Mucosa of gallbladder (tissue), 1 donor: ENCODE data around the gene RMDN3. TPM values are rescaled to one million over a fixed set of nuclear protein-coding genes. Genes with fewer than 3 reads are reported as not detected.

Experiments used
- DNase-seq: peaks from one replicate; pipeline ENCODE4 v3.0.0-alpha.2; 2020; ENCODE audit warnings: low spot score
- total RNA-seq: library from RNA; stranded (reverse); gene quantifications from one replicate; pipeline ENCODE4 v1.2.1, GENCODE V29; 2021
- donor health status: DM: no; HTN: no; CAD: no.

Gene RMDN3
- total RNA-seq, 1 donor from 2014 or later: 41.1 TPM

DNA sequence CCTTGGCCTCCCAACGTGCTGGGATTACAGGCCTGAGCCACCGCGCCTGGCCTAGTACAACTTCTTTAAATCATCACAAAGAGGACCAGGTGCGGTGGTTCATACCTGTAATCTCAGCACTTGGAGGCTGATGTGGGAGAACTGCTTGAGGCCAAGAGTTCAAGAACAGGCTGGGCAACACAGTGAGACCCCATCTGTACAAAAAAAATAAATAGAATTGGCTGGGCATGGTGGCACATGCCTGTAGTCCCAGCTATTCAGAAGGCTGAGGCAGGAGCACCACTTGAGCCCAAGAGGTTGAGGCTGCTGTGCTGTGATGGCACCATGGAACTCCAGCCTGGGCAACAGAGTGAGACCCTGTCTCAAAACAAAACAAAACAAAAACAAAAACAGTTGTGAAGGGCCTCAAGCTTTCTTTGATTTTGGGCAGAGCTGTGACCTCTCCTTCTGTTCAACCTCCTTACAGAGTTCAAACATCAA, 5.9 kb downstream of the RMDN3 start:
- DNase-seq: no peak

DNA sequence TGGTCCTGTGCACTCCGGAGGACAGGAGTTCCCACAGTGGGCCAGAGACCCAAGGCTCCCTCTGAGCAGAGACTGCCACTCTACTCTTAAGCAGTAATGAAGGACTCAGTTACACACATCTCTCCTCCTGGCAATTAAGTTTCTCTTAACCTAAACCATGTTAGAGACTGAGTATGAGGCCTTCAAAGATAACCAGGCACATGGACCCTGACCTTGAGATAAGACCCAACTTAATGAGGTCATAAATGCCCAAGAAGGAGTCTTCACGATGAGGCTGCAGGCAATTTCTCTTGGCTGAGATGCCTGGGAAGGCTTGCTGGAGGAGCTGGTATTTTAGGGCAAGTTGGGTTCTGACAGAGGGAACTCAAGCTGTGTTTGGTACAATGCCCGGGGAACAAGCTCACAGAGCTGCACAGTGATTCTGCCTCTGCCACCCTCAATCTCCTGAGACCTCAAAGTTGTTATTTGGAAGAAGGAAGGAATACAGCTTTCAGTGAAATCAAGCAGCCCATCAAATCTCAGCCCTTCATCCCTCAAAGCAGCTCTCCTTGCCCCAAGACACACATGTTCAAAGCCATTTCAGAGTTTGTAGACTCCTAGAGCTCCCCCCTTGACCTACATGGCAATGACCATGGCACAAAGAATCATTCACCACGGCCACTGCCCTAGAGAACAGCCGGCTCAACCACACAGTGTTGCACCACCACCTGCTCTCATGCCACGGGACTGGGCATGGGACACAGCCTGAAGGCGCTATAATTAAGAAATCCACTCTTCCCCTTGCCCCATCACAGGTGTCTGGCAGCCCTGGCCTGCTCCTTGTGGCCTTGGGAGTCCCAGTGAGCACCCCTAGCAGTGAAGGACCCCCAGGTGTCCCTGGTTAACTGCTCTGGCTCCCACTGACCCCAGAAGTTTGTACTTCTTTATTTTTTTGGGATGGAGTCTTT, 7.1 kb downstream of the RMDN3 start:
- no peak for DNase-seq

DNA sequence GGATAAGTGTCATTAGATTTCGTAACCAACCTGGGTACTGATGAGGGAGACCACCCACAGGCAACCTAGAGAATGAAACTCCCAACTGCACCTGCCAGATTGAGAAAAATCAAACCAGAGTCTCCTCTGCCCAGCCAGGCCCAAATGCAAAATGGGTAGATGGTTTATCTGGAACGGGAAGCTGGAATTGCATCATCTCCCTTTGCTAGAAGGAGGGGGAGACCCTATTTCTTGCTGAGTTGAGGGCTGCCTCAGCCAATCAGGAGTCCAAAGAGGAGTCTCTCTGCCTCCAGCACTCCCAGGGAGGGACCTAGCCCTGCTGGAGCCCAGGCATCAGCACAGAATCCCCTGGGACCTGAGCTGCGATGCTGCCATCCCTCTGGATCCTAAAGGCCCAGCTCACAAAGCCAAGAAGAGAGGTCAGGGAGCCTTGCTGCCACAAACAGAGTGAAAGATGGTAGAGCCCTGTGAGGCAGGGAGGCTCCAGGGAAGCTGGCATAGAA, 8.1 kb downstream of the RMDN3 start:
- DNase-seq: no peak

DNA sequence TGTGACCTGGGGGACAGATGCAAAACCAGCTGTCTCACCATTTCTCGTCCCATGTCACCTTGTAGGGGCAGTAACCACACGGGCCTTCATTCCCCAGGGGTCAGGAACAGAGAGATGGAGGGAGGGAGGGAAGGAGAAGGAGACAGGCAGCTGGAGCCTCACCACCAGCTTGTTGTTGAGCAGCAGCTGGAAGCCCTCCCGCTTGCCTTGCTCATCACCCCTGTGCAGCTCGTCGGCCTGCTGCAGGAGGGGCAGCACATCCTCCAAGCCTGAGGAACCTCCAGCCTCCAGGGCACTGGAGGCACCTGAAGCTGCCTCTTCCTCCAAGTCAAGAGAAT, 10.3 kb downstream of the RMDN3 start:
- DNase-seq: no peak

DNA sequence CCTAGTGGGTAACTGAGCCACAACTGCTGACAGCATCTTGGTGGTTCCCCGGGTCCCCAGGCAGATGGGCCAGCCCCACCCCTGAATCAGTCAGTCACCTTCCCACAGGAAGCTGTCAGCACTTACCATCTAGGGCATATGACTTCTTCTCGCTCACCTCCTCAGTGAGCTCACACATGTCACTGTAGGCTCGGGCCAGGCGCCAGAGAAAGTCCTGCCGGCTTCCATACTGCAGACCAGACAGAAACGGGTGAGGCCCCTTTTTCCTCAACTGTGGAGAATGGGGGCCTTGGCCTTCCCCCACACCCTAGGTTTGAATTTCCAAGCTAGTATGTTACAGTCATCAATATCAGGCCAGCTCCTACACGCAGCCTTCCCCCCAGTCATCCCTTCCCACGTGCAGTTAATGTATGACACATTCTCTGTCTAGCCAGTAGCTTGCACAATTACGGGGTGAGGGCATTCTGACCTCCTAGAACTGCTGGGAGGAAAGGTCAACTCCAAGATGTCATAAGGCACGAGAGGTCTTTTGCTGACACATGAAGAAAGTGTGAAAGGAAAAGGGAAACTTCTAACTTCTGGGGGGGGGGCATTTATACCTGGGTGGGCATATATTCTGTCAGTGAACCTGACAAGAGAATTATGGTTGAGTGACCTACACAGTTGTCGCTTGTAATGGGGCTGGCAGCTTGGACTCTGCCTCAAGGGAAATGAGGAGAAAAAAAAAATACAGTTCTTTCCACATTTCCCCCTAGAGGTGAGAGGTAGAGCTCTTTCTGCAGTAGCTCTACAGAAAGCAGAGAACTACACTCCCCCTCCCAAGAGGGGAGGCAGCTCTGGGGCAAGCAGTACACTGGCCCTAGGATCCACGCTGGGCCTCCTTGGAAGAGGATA, 10.9 kb downstream of the RMDN3 start:
- DNase-seq: no peak

DNA sequence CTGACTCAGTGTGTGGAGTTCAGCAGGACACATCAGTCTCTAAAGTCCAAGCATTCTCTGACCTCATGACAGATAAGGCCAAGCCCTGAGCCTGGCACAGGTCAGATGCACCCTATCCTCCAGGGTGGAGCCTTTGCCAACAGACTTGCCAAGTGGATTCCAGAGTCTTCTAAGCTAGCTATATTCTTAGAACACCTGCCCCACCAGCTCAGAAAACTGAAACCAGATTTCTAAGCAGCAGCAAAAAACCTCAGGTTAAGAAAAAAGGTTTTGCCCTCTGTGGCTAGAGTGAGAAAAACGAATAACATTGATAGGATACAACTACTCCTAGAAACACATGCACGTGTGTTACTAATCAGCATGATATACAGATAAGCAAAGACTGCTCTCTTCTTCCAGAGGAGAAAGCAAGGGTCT, 11.6 kb downstream of the RMDN3 start:
- no peak for DNase-seq

DNA sequence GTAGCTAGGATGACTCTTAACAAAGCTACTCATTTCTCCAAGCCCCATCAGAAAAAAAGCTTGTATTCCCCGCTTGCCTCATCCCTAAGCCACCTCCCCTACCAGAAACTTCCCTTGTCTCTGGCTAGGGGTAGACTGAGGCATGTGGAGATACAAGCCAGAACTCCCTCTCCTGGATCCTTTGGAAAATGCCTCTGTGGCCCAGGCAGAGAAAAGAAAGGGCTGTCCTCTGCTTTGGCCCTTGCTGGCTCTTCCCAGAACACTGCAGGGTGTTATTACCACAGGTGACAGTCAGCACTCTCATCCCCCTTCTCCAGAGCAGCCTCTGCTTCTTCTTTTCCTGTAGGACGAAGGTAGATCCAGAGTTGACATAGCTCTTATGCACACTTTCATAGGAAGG, 15.2 kb downstream of the RMDN3 start:
- DNase-seq: no peak

DNA sequence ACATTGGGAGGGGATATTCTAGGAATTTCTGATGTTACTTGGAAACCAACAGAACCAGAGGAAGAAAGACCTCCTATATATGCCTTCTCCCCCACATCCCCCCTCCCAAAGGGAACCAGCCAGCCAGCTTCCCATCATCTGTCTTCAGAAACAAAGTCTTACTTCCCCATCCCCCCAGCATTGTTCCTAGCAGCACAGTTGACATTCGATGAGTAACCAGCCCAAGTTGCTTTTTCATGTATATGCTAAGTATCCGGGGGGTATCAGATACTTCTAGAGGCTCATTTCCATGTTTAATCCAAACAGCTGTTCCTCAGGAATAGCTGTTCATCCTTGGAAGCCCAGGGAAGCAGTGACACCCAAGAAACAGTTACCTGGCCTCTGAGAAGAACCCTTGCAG, 16.0 kb downstream of the RMDN3 start:
- no peak for DNase-seq

DNA sequence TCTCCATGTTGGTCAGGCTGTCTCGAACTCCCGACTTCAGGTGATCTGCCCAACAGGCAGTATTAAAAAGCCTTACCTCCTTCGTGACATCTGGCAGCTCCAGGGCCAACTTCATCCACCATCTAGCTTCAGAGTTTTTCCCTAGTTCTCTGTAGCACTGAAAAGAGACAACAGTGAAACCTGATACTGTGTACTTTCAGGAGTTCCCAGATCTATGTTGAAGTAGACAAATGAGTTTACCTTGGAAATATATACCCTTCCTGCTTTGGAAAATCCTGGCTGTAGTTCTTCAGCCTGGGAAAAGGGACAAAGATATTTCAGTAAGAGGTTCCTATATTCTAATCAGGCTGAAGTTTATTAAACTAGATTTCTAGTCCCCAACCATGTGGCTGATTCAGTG, 18.0 kb downstream of the RMDN3 start:
- no peak for DNase-seq

DNA sequence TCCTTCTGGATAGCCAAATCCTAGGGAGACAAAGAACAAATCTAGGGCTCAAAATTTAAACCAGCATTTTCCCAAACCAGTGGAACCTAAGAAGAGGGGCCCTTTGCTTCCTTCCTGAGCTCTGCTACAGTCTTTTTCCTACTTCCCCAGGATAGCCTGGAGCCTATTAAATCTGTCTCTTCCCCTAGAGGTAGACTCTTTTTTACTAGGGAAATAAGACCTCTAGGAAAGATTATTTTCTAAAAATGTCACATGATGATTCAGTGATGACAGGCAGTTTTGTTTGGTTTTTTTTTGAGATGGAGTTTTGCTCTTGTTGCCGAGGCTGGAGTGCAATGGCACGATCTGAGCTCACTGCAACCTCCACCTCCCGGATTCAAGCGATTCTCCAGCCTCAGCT, 18.5 kb downstream of the RMDN3 start:
- no peak for DNase-seq

DNA sequence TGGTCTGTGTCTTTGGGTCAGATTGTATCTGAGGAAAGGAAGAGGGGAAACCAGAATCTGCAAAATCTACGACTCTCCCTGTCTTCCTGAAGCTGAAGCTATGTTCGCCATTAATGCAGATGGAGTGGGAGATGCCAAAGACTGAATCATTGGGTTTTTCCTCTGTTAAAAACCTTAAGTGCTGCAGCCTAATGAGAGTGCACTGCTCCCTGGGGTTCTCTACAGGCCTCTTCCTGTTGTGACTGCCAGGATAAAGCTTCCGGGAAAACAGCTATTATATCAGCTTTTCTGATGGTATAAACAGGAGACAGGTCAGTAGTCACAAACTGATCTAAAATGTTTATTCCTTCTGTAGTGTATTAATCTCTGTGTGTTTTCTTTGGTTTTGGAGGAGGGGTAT, 24.0 kb downstream of the RMDN3 start:
- DNase-seq: no peak

DNA sequence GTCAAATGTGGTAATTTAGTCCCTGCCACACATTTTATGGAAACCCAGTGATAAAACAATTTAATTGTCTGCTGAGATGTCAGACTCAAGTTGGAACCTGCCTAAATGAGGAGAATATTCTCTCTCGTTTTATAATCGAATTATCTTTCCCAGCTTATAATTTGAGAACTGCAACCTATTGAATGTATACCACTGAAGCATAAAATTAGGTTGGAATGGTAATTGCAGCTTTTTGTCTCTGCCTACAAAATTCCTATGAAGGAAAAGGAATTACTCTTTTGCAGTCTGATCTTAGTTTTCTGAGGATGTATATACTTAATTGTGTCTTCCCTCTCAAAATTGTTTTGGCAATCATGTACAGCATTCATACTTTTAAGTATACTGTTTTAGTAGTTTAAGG, 31.1 kb downstream of the RMDN3 start:
- no peak for DNase-seq

DNA sequence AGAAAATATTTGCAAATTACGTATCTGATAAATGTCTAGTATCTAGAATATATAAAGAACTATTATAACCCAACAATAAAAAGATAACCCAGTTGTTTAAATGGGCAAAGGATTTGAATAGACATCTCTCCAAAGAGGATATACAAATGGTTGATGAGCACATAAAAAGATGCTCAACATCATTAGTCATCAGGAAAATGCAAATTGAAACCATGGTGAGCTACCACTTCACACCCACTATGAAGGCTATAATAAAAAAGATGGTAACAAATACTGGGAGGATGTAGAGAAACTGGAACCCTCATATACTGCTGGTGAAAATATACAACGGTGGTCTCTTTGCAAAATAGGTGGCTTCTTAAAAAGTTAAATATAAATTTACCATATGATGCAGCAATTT, 32.1 kb downstream of the RMDN3 start:
- DNase-seq: no peak

DNA sequence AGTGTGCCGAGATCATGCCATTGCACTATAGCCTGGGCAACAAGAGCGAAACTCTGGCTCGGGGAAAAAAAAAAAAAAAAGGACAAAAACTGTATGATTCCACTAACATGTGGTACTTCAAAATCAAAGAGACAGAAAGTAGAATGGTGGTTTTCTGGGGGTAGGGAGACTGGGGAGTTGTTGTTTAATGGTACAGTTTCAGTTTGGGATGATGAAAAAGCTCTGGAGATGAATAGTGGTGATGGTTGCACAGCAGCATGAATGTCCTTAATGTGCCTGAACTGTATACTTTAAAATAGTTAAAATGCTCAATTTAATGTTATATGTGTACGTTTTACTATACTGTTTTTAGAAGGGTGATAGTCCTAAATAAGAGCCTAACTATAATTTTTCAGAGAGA, 32.7 kb downstream of the RMDN3 start:
- DNase-seq: no peak

DNA sequence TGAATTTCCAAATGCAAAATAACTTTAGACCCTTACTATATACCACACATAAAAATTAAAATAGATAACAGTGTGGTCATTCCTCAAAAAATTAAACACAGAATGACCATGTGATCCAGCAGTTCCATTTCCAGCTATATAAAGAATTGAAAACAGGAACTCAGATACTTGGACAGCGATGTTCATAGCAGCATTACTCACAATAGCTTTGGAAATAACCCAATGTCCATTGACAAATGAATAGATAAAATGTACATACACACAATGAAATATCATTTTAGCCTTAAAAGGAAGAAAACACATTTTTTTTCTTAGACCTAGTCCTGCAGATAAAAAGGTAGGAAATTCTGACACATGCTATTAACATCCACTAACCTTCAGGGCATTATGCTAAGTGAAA, 33.4 kb downstream of the RMDN3 start:
- DNase-seq: no peak

DNA sequence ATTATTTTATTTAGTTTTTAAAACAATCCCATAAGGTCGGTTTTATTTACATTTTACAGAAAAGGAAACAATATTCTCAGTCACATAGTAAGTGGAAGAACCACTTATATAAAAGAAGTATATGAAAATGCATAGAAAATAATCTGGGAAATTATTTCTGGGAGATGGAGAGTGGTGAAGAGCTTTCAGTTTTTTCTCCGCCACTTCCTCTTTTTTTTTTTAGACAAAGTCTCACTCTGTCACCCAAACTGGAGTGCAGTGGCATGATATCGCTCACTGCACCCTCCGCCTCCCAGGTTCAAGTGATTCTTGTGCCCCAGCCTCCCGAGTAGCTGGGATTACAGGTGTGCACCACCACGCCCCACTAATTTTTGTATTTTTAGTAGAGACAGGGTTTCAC, 38.9 kb downstream of the RMDN3 start:
- no peak for DNase-seq

DNA sequence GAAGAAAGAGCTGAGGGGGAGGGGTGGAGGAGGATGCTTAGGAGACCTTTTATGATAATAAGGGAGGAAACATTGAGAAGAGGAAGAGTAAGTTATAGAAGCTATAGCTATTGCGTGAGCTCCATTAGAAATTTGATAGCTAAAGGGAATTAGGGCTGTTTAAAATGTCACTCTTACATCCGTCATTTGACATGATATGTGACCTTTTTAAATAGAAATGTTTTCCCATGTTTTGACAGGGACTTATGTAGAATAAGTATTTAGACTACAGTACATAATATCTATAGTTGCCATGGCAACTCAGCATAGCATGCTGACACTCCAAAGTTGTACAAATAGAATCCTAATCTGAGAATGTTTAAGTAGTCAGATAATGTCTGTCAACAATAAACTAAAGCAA, 40.9 kb downstream of the RMDN3 start:
- DNase-seq: no peak

DNA sequence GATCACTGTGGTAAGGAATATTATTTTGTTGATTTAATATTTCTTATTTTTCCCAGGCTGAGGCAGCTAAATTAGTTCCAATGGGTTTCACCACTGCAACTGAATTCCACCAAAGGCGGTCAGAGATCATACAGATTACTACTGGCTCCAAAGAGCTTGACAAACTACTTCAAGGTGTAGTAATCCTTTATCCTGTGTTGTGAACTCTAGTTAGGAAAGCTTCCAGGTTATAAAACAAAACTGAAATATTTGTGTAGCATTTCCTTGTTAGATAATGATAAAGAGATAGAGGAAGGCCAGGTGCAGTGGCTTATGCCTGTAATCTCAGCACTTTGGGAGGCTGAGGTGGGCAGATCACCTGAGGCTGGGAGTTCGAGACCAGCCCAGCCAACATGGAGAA, 48.9 kb downstream of the RMDN3 start:
- DNase-seq: no peak

DNA sequence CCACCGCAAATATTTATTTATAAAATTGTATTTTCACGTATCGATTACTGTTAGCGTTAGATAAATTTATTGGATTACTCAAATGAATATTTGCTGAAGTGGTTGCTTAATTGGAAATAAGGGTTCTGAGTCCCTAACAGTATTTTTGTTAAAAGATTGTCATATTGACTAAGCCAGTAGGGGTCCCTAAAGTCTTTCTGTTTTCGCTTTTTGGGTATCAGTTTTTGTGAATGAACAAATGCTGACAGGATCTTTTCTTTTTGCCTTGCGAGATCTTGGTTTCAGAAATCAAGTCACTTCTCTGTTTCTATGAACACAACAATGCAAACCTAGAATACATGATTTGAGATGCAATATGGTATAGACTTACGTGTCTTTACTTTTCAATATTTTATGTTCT, 53.0 kb downstream of the RMDN3 start:
- no peak for DNase-seq

DNA sequence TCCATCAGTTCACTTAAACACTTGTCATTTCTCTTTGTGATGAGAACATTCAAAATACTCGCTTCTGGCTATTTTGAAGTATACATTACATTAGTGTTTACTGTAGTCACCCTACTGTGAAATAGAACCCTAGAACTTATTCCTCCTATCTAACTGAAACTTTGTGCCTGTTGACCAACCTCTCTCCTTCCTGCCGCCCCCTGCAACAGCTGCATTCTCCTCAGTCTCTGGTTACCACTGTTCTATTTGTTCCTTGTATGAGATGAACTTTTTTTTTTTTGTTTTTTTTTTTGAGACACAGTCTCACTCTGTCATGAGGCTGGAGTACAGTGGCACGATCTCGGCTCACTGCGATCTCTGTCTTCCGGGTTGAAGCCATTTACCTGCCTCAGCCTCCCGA, 57.1 kb downstream of the RMDN3 start:
- no peak for DNase-seq

DNA sequence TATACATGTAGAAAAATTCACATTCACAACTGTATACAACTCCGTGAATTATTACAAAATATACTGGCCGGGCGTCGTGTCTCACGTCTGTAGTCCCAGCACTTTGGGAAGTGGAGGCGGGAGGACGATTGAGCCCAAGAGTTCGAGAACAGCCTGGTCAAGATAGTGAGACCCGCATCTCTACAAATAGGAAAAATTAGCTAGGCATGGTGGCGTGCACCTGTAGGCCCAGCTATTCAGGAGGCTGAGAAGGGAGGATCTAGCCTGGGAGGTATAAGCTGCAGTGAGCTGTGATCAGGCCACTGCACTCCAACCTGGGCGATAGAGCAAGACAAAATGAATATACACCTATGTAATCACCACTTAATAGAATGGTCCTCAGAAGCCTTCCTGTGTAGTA, 58.8 kb downstream of the RMDN3 start:
- DNase-seq: no peak

DNA sequence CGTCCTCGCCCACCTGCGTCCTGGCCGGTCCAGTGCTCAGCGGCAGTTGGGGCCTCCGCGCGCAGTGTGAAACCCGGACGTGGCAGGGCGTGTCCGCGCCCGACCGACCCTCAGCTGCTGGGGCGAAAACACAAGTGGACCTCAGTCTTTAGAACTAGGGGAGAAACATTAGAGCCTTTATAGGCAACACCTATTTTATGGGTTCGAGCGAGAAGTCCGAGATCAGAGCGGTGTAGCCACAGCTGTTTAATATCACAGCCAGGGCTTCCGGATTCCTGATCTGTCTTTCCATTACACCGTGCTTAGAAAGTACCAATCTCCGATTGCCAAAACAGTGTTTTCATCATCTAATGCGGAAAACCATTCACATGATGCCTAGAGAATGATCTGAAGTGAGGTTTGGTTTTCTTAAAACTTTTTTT, 59.6 kb downstream of the RMDN3 start:
- no peak for DNase-seq
